ENCODE data around the gene ST8SIA4.

The ST8SIA4 gene

GRCh38 chr5:100794218-100794617, 108.9 kb downstream of the ST8SIA4 start:
- H3K4me3 ChIP-seq (ENCODE audit: low read depth, low read length), result no peak overlapping the region
- DNase-seq (ENCODE audit: low read depth), result peak; percentile 27
- no peak for TF ChIP-seq MYC (IDR thresholded peaks at IDR 0.05; ENCODE audit: low read depth, low read length)
- TF ChIP-seq CTCF (IDR thresholded peaks at IDR 0.05; ENCODE audit: low read depth, low read length), result no peak
- TF ChIP-seq POLR2A (IDR thresholded peaks at IDR 0.05; ENCODE audit: extremely low read depth, insufficient read length), result no peak
- TF ChIP-seq, protein P1, sequence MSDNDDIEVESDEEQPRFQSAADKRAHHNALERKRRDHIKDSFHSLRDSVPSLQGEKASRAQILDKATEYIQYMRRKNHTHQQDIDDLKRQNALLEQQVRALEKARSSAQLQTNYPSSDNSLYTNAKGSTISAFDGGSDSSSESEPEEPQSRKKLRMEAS (IDR thresholded peaks at IDR 0.05; ENCODE audit: low read depth, low read length), result no peak

DNA sequence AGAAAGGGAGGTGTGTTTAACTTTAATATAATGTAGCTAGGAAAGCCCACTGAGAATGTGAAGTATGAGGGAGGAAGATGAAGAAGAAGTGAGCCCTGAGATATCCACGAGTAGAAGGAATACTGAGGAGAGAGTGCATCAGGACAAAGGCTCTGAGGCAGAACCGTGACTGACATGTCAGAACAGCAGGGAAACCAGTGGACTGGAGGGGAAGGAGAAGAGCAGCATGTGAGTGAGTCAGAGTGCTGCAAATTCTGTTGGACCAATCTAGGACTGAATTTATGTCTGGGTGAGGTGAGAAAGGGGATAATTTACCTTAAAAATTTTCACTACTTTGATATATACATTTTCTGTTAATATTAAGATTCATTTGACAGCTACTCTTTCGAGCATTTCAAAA, 110.3 kb downstream of the ST8SIA4 start:
- no peak overlapping the region for H3K4me3 ChIP-seq (ENCODE audit: low read depth, low read length)
- DNase-seq (ENCODE audit: low read depth), result no peak
- TF ChIP-seq POLR2A (IDR thresholded peaks at IDR 0.05; ENCODE audit: extremely low read depth, insufficient read length) (no peak), CTCF (IDR thresholded peaks at IDR 0.05; ENCODE audit: low read depth, low read length) (no peak), MYC (IDR thresholded peaks at IDR 0.05; ENCODE audit: low read depth, low read length) (no peak)
- TF ChIP-seq, protein P1 (IDR thresholded peaks at IDR 0.05; ENCODE audit: low read depth, low read length), result no peak

DNA sequence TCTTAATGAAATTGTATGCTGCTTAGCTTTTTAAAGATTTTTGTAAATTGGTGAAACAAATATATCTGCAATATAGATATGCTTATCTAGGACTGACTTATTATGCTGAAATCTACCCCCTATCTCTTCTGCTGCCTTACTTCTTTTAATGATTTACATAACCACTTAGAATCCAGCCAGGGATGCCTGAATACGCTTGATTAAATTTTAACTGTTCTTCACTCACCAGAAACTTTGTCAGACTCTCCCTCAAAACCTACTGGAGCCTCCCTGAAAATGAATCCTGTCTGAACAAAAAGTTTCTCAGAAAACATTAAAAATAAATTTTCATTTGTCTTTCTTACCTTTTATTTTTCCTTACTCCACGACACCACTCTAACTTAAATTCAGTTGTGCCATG, 111.7 kb downstream of the ST8SIA4 start:
- DNase-seq (ENCODE audit: low read depth), result no peak
- H3K4me3 ChIP-seq (ENCODE audit: low read depth, low read length), result no peak overlapping the region
- TF ChIP-seq, protein P1 (IDR thresholded peaks at IDR 0.05; ENCODE audit: low read depth, low read length), result no peak
- no peak for TF ChIP-seq MYC (IDR thresholded peaks at IDR 0.05; ENCODE audit: low read depth, low read length)
- TF ChIP-seq CTCF (IDR thresholded peaks at IDR 0.05; ENCODE audit: low read depth, low read length), result no peak
- TF ChIP-seq POLR2A (IDR thresholded peaks at IDR 0.05; ENCODE audit: extremely low read depth, insufficient read length), result no peak

- DNase-seq (ENCODE audit: low read depth), result no peak
- no peak for TF ChIP-seq MYC (IDR thresholded peaks at IDR 0.05; ENCODE audit: low read depth, low read length)
- no peak for TF ChIP-seq POLR2A (IDR thresholded peaks at IDR 0.05; ENCODE audit: extremely low read depth, insufficient read length)
- TF ChIP-seq, protein P1 (IDR thresholded peaks at IDR 0.05; ENCODE audit: low read depth, low read length), result no peak
- TF ChIP-seq CTCF (IDR thresholded peaks at IDR 0.05; ENCODE audit: low read depth, low read length), result no peak
- peak overlapping the region; percentile 51 for H3K4me3 ChIP-seq (ENCODE audit: low read depth, low read length)
Observed at GRCh38 chr5:100790951-100791350, 112.1 kb downstream of the ST8SIA4 start.

DNA sequence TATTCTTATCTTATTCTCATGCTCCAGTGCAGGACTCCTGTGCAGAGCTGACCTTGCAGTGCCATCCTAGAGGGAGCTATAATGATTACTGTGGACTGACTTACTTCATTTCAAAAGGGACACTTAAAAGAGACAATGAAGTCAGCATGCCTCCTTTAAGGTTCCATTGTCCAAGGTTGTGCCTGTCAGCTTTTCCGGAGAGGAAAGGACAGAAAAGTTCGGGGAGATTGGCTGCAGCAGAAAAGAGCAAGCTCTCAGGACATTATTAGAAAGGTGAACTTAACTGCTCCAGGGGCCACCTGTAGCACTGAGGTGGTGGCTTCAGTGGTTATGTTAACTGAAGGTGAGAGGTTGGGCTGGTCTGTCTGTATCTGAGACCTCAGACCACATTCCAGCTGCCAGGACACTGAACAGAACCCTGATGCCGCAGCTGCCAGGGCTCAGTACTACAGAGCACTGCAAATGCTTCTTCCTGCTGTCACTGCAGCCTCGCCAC, 112.9 kb downstream of the ST8SIA4 start:
- peak overlapping the region; percentile 51 for H3K4me3 ChIP-seq (ENCODE audit: low read depth, low read length)
- TF ChIP-seq POLR2A (IDR thresholded peaks at IDR 0.05; ENCODE audit: extremely low read depth, insufficient read length) (no peak), CTCF (IDR thresholded peaks at IDR 0.05; ENCODE audit: low read depth, low read length) (peak; percentile 38)
- DNase-seq (ENCODE audit: low read depth), result peak; percentile 80

- DNase-seq (ENCODE audit: low read depth), result peak; percentile 81
- peak overlapping the region; percentile 51 for H3K4me3 ChIP-seq (ENCODE audit: low read depth, low read length)
- TF ChIP-seq CTCF (IDR thresholded peaks at IDR 0.05; ENCODE audit: low read depth, low read length), result no peak
- TF ChIP-seq MYC (IDR thresholded peaks at IDR 0.05; ENCODE audit: low read depth, low read length), result peak; percentile 64; the same call in 1 of the 2 replicates
Observed at GRCh38 chr5:100789694-100790093, 113.4 kb downstream of the ST8SIA4 start.
